ENCODE results near the gene ACSL6. TPM values are rescaled to one million over a fixed set of nuclear protein-coding genes. Genes with fewer than 3 reads are reported as not detected.

The ACSL6 gene
- total RNA-seq, 1 donor from 2014 or later = 2.7 TPM

GRCh38 chr5:132003170-132003744 lies 8.2 kb downstream of the ACSL6 start:
- DNase-seq = peak; percentile 41
- intact Hi-C loops (cut with micrococcal nuclease) = no loop called here
- Histone ChIP-seq H3K27me3 (ENCODE audit: low read depth) (no peaks in the 10 kb centered on the region), H3K27ac (replicated peaks) (peak overlapping the region; percentile 11), H3K4me3 (no peak overlapping the region), H3K36me3 (no peaks in the 10 kb centered on the region), H3K9me3 (replicated peaks) (no peaks in the 10 kb centered on the region), H3K4me1 (peaks cover 36% of the 10 kb centered on the region)
- peak; percentile 25 for TF ChIP-seq CTCF (IDR thresholded peaks at IDR 0.05; ENCODE audit: borderline replicate concordance)

GRCh38 chr5:132002757-132003156 lies 8.7 kb downstream of the ACSL6 start:
- DNase-seq = no peak
- intact Hi-C loops (cut with micrococcal nuclease) = no loop called here
- Histone ChIP-seq H3K9me3 (replicated peaks) (no peaks in the 10 kb centered on the region), H3K36me3 (no peaks in the 10 kb centered on the region), H3K27me3 (ENCODE audit: low read depth) (no peaks in the 10 kb centered on the region), H3K27ac (replicated peaks) (peak overlapping the region; percentile 11), H3K4me1 (peaks cover 32% of the 10 kb centered on the region), H3K4me3 (no peak overlapping the region)
- no peak for TF ChIP-seq CTCF (IDR thresholded peaks at IDR 0.05; ENCODE audit: borderline replicate concordance)

- intact Hi-C loops (cut with micrococcal nuclease) = no loop called here
- no peak overlapping the region for H3K4me3 ChIP-seq
- DNase-seq = no peak
- H3K36me3 ChIP-seq = no peaks in the 10 kb centered on the region
- H3K4me1 ChIP-seq = peaks cover 26% of the 10 kb centered on the region
- H3K9me3 ChIP-seq (replicated peaks) = no peaks in the 10 kb centered on the region
- no peaks in the 10 kb centered on the region for H3K27me3 ChIP-seq (ENCODE audit: low read depth)
- no peak overlapping the region for H3K27ac ChIP-seq (replicated peaks)
- no peak for TF ChIP-seq CTCF (IDR thresholded peaks at IDR 0.05; ENCODE audit: borderline replicate concordance)
Measured at GRCh38 chr5:132001647-132002561, 9.6 kb downstream of the ACSL6 start.

- no peak overlapping the region for H3K27ac ChIP-seq (replicated peaks)
- intact Hi-C loops (cut with micrococcal nuclease) = no loop called here
- no peaks in the 10 kb centered on the region for H3K36me3 ChIP-seq
- no peaks in the 10 kb centered on the region for H3K9me3 ChIP-seq (replicated peaks)
- no peak overlapping the region for H3K4me3 ChIP-seq
- peaks cover 26% of the 10 kb centered on the region for H3K4me1 ChIP-seq
- no peak for TF ChIP-seq CTCF (IDR thresholded peaks at IDR 0.05; ENCODE audit: borderline replicate concordance)
- DNase-seq = no peak
- no peaks in the 10 kb centered on the region for H3K27me3 ChIP-seq (ENCODE audit: low read depth)
Measured at GRCh38 chr5:132000677-132001453, 10.6 kb downstream of the ACSL6 start.

GRCh38 chr5:132000241-132000490 lies 11.3 kb downstream of the ACSL6 start:
- no peak overlapping the region for H3K4me3 ChIP-seq
- TF ChIP-seq CTCF (IDR thresholded peaks at IDR 0.05; ENCODE audit: borderline replicate concordance) = no peak
- DNase-seq = no peak
- no peaks in the 10 kb centered on the region for H3K27me3 ChIP-seq (ENCODE audit: low read depth)
- peaks cover 26% of the 10 kb centered on the region for H3K4me1 ChIP-seq
- intact Hi-C loops (cut with micrococcal nuclease) = no loop called here
- no peaks in the 10 kb centered on the region for H3K36me3 ChIP-seq
- H3K27ac ChIP-seq (replicated peaks) = no peak overlapping the region
- no peaks in the 10 kb centered on the region for H3K9me3 ChIP-seq (replicated peaks)
